Measurements from ENCODE around the gene NLRP9. TPM values are rescaled to one million over a fixed set of nuclear protein-coding genes. Genes with fewer than 3 reads are reported as not detected.

NLRP9 gene
- total RNA-seq (2022) (not detected in 2 replicates), Bru-seq, nascent RNA (not detected), BruChase-seq, experiment 1, labeled RNA remaining after a 2-hour chase (percentile 3 among the genes with signal in this experiment), BruChase-seq, experiment 2, labeled RNA remaining after a 6-hour chase (not detected)
- long read RNA-seq = 0 reads

- Histone ChIP-seq H3K4me3 (ENCODE audit: low read depth, low read length) (no peak within 1 kb of the TSS), H3K9me3 (no peaks in the 10 kb centered on the region), H3K27me3 (replicated peaks; ENCODE audit: control insufficient read depth, insufficient read depth, low read length) (no peaks in the 10 kb centered on the region), H3K36me3 (ENCODE audit: control insufficient read depth, insufficient read depth, low read length) (no peaks in the 10 kb centered on the region), H3K4me1 (no peaks in the 10 kb centered on the region)
- Mint-ChIP-seq H3K4me1 (ENCODE audit: low read depth, unreplicated experiment) (no peaks in the 10 kb centered on the region), H3K27me3 (ENCODE audit: insufficient read depth, unreplicated experiment) (peaks cover 7% of the 10 kb centered on the region), H3K36me3 (ENCODE audit: insufficient read depth, unreplicated experiment) (no peaks in the 10 kb centered on the region), H3K4me3 (ENCODE audit: unreplicated experiment) (no peak within 1 kb of the TSS), H3K9me3 (ENCODE audit: unreplicated experiment) (no peaks in the 10 kb centered on the region), H3K27ac (ENCODE audit: unreplicated experiment) (no peak within 1 kb of the TSS)
- ChIA-PET POLR2A (no interaction called here), CTCF (no interaction called here)
- TF ChIP-seq, protein P1, sequence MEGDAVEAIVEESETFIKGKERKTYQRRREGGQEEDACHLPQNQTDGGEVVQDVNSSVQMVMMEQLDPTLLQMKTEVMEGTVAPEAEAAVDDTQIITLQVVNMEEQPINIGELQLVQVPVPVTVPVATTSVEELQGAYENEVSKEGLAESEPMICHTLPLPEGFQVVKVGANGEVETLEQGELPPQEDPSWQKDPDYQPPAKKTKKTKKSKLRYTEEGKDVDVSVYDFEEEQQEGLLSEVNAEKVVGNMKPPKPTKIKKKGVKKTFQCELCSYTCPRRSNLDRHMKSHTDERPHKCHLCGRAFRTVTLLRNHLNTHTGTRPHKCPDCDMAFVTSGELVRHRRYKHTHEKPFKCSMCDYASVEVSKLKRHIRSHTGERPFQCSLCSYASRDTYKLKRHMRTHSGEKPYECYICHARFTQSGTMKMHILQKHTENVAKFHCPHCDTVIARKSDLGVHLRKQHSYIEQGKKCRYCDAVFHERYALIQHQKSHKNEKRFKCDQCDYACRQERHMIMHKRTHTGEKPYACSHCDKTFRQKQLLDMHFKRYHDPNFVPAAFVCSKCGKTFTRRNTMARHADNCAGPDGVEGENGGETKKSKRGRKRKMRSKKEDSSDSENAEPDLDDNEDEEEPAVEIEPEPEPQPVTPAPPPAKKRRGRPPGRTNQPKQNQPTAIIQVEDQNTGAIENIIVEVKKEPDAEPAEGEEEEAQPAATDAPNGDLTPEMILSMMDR (IDR thresholded peaks at IDR 0.05; ENCODE audit: insufficient read depth in 1 of 2, low read depth in 1 of 2, low read length in 1 of 2, severe bottlenecking in 1 of 2, unreplicated experiment in 1 of 2) = no peak
- no peak for DNase-seq
- no TSS peak for BruUV-seq (replicated peaks)
- intact Hi-C loops (cut with micrococcal nuclease; ENCODE audit: unreplicated experiment) = no loop called here
Measured at GRCh38 chr19:55738302-55738701, at the start of gene NLRP9. Gene NLRP9 (minus strand): TSS chr19:55738402. CDS start chr19:55738374, 28 bp downstream.

DNA sequence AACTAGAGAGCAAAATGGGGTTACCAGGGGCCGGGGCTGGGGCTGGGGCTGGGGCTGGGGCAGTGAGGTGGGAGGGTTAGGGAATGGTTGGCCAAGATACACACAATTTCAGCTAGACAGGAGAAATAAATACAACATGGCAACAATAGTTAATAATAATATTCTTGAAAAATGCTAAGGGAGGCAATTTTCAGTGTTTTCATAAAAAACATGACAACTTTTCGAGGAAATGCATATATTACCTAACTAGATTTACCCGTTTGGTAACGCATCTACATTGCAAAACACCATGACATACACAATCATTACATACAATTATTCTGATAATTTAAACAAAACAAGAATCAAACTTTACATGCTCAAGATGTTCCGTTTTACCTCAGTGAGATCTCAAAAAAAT lies 42.9 kb upstream of the NLRP9 start:
- Mint-ChIP-seq H3K27ac (ENCODE audit: unreplicated experiment) (no peak overlapping the region), H3K4me1 (ENCODE audit: low read depth, unreplicated experiment) (no peaks in the 10 kb centered on the region), H3K36me3 (ENCODE audit: insufficient read depth, unreplicated experiment) (no peaks in the 10 kb centered on the region), H3K27me3 (ENCODE audit: insufficient read depth, unreplicated experiment) (peaks cover 22% of the 10 kb centered on the region), H3K9me3 (ENCODE audit: unreplicated experiment) (no peaks in the 10 kb centered on the region), H3K4me3 (ENCODE audit: unreplicated experiment) (no peak overlapping the region)
- Histone ChIP-seq H3K36me3 (ENCODE audit: control insufficient read depth, insufficient read depth, low read length) (no peaks in the 10 kb centered on the region), H3K4me3 (ENCODE audit: low read depth, low read length) (no peak overlapping the region), H3K4me1 (no peaks in the 10 kb centered on the region), H3K27me3 (replicated peaks; ENCODE audit: control insufficient read depth, insufficient read depth, low read length) (no peaks in the 10 kb centered on the region), H3K9me3 (no peaks in the 10 kb centered on the region)
- no peak for DNase-seq
- ChIA-PET CTCF (no interaction called here), POLR2A (no interaction called here)
- BruUV-seq (replicated peaks) = no TSS peak
- intact Hi-C loops (cut with micrococcal nuclease; ENCODE audit: unreplicated experiment) = no loop called here
- TF ChIP-seq, protein P1 (IDR thresholded peaks at IDR 0.05; ENCODE audit: insufficient read depth in 1 of 2, low read depth in 1 of 2, low read length in 1 of 2, severe bottlenecking in 1 of 2, unreplicated experiment in 1 of 2) = no peak

- Mint-ChIP-seq H3K27ac (ENCODE audit: unreplicated experiment) (no peak overlapping the region), H3K4me3 (ENCODE audit: unreplicated experiment) (no peak overlapping the region), H3K27me3 (ENCODE audit: insufficient read depth, unreplicated experiment) (peaks cover 26% of the 10 kb centered on the region), H3K36me3 (ENCODE audit: insufficient read depth, unreplicated experiment) (no peaks in the 10 kb centered on the region), H3K9me3 (ENCODE audit: unreplicated experiment) (no peaks in the 10 kb centered on the region), H3K4me1 (ENCODE audit: low read depth, unreplicated experiment) (no peaks in the 10 kb centered on the region)
- no peak for DNase-seq
- no peak overlapping the region for H3K4me3 ChIP-seq (ENCODE audit: low read depth, low read length)
- no peaks in the 10 kb centered on the region for H3K4me1 ChIP-seq
- no peaks in the 10 kb centered on the region for H3K36me3 ChIP-seq (ENCODE audit: control insufficient read depth, insufficient read depth, low read length)
- TF ChIP-seq, protein P1 (IDR thresholded peaks at IDR 0.05; ENCODE audit: insufficient read depth in 1 of 2, low read depth in 1 of 2, low read length in 1 of 2, severe bottlenecking in 1 of 2, unreplicated experiment in 1 of 2) = no peak
- BruUV-seq (replicated peaks) = no TSS peak
- ChIA-PET POLR2A (no interaction called here), CTCF (no interaction called here)
- H3K27me3 ChIP-seq (replicated peaks; ENCODE audit: control insufficient read depth, insufficient read depth, low read length) = no peaks in the 10 kb centered on the region
- intact Hi-C loops (cut with micrococcal nuclease; ENCODE audit: unreplicated experiment) = no loop called here
- no peaks in the 10 kb centered on the region for H3K9me3 ChIP-seq
Measured at GRCh38 chr19:55778331-55778730, 40.1 kb upstream of the NLRP9 start.
